PC-9 (cell line): ENCODE data around the gene BET1L. TPM values are rescaled to one million over a fixed set of nuclear protein-coding genes. Genes with fewer than 3 reads are reported as not detected.

Experiments
- BruUV-seq: library from RNA; stranded (reverse); fragments of 400-500 nt; replicated peaks from 2 replicates; lab custom pipeline; 2021; lab: Mats Ljungman, UMichigan
- CTCF ChIA-PET: fragments of 300-600 bp; sonication (Branson Sonifier 250); formaldehyde crosslinking; loops from one replicate; lab custom pipeline; 2022; ENCODE audit warnings: antibody characterized with exemption; lab: Charles Lee
- POLR2A ChIA-PET: fragments of 300-600 bp; sonication (Branson Sonifier 250); formaldehyde crosslinking; loops from one replicate; lab custom pipeline; 2022; ENCODE audit warnings: antibody characterized with exemption; ENCODE audit not compliant: unreplicated experiment; lab: Charles Lee
- DNase-seq, 2 experiments: peaks; one replicate each; pipeline versions ENCODE4 v3.0.0 to v3.0.0-alpha.2; 2015 to 2022; ENCODE audit warnings: mixed read lengths in 1 of 2
- H2AFZ ChIP-seq: fragments of 200-600 bp; sonication (generic); 2 replicates; pipeline ENCODE4 v1.8.1; 2017; ENCODE audit warnings: antibody characterized with exemption
- H3F3A ChIP-seq: fragments of 200-600 bp; sonication (generic); 2 replicates; pipeline ENCODE4 v1.8.1; 2017; ENCODE audit warnings: antibody characterized with exemption, mild to moderate bottlenecking, low read depth; ENCODE audit not compliant: insufficient read depth
- H3K27ac ChIP-seq: fragments of 200-600 bp; sonication (generic); 2 replicates; pipeline ENCODE4 v1.6.1; 2016; ENCODE audit warnings: mixed run types
- H3K27me3 ChIP-seq: fragments of 200-600 bp; sonication (generic); 2 replicates; pipeline ENCODE4 v1.6.1; 2016; ENCODE audit warnings: low read depth, mixed run types; ENCODE audit not compliant: insufficient read depth
- H3K36me3 ChIP-seq: fragments of 200-600 bp; sonication (generic); 2 replicates; pipeline ENCODE4 v1.6.1; 2016; ENCODE audit warnings: low read depth, mixed run types
- H3K4me1 ChIP-seq: fragments of 200-600 bp; sonication (generic); replicated peaks from 2 replicates; pipeline ENCODE4 v1.6.1; 2016; ENCODE audit warnings: mixed run types; ENCODE audit not compliant: insufficient read depth
- H3K4me2 ChIP-seq: fragments of 200-600 bp; sonication (generic); 2 replicates; pipeline ENCODE4 v1.6.1; 2017; ENCODE audit warnings: mixed run types
- H3K4me3 ChIP-seq: fragments of 200-600 bp; sonication (generic); 2 replicates; pipeline ENCODE4 v1.6.1; 2016; ENCODE audit warnings: mixed run types
- H3K79me2 ChIP-seq: fragments of 200-600 bp; sonication (generic); 2 replicates; pipeline ENCODE4 v1.6.1; 2017; ENCODE audit warnings: low read depth, mixed run types
- H3K9me2 ChIP-seq: fragments of 200-600 bp; sonication (generic); 2 replicates; pipeline ENCODE4 v1.8.1; 2017; ENCODE audit warnings: mild to moderate bottlenecking; ENCODE audit not compliant: insufficient read depth
- H3K9me3 ChIP-seq: fragments of 200-600 bp; sonication (generic); 2 replicates; pipeline ENCODE4 v1.8.1; 2016; ENCODE audit warnings: low read depth; ENCODE audit not compliant: insufficient read depth
- H4K20me1 ChIP-seq: fragments of 200-600 bp; sonication (generic); 2 replicates; pipeline ENCODE4 v1.8.1; 2017; ENCODE audit not compliant: insufficient read depth
- EZH2 ChIP-seq: fragments of 200-600 bp; sonication (generic); IDR thresholded peaks from 2 replicates; pipeline ENCODE4 v1.8.0; 2017; ENCODE audit warnings: antibody characterized with exemption, low read depth
- intact Hi-C: fragments of 100-400 bp; cut with micrococcal nuclease; formaldehyde crosslinking; loops from one replicate; pipeline ENCODE4 v1.10.0; 2022; ENCODE audit not compliant: unreplicated experiment
- total RNA-seq: library from RNA; stranded (reverse); gene quantifications from 2 replicates; pipeline ENCODE4 v1.2.3, GENCODE V29; 2021
- TF ChIP-seq, protein P1 (sequence below): fragments of 200-600 bp; sonication (generic); conservative IDR thresholded peaks from 2 replicates; pipeline ENCODE4 v1.6.1; 2017; ENCODE audit warnings: mixed run types, antibody characterized with exemption, mild to moderate bottlenecking, moderate library complexity

BET1L gene
- total RNA-seq, 1 experiment from 2014 or later: 45.7 TPM

DNA sequence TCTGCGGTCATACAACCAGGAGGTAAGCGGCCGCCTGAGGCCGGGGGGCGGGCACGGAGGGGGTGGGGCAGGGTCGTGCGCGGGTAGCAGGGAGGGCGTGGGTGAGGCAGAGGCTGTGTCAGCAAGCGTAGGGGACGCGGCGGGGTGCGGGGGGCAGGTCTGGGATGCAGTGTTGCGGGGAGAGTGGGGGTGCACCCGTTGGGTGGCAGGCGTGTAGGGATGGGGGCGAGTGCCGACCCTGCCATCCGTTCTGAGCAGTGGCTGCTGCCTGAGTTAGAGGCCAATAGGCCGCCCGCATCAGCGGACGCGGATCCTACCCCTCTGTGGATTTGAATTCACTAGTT lies 1.7 kb upstream of the BET1L start:
- CTCF ChIA-PET: no interaction called here
- DNase-seq: no peak
- H3F3A ChIP-seq: peaks cover 10% of the 10 kb centered on the region
- H3K27ac ChIP-seq: no peak overlapping the region
- POLR2A ChIA-PET: interaction anchor here (0.6 kb wide), 2 partner anchors 240 to 611 kb away, joined by 3 to 6 read pairs; no protein-coding TSS in a partner anchor
- BruUV-seq: no TSS peak
- peaks cover 51% of the 10 kb centered on the region for H3K79me2 ChIP-seq
- H3K4me1 ChIP-seq: peaks cover 11% of the 10 kb centered on the region
- no peaks in the 10 kb centered on the region for H3K9me3 ChIP-seq
- H3K4me3 ChIP-seq: peak overlapping the region; percentile 67
- intact Hi-C loops: loop anchor here (5.0 kb wide), 1 partner anchor 253 kb away; no protein-coding TSS in a partner anchor
- H4K20me1 ChIP-seq: peaks cover 11% of the 10 kb centered on the region; the same call in 1 of the 2 replicates
- H3K4me2 ChIP-seq: peak overlapping the region; percentile 80
- no peak for TF ChIP-seq EZH2
- TF ChIP-seq, protein P1, sequence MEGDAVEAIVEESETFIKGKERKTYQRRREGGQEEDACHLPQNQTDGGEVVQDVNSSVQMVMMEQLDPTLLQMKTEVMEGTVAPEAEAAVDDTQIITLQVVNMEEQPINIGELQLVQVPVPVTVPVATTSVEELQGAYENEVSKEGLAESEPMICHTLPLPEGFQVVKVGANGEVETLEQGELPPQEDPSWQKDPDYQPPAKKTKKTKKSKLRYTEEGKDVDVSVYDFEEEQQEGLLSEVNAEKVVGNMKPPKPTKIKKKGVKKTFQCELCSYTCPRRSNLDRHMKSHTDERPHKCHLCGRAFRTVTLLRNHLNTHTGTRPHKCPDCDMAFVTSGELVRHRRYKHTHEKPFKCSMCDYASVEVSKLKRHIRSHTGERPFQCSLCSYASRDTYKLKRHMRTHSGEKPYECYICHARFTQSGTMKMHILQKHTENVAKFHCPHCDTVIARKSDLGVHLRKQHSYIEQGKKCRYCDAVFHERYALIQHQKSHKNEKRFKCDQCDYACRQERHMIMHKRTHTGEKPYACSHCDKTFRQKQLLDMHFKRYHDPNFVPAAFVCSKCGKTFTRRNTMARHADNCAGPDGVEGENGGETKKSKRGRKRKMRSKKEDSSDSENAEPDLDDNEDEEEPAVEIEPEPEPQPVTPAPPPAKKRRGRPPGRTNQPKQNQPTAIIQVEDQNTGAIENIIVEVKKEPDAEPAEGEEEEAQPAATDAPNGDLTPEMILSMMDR: no peak
- H3K36me3 ChIP-seq: no peaks in the 10 kb centered on the region
- no peak overlapping the region; the same call in 1 of the 2 replicates for H2AFZ ChIP-seq
- no peaks in the 10 kb centered on the region for H3K27me3 ChIP-seq
- H3K9me2 ChIP-seq: no peaks in the 10 kb centered on the region

- peak overlapping the region; percentile 80 for H2AFZ ChIP-seq
- no peaks in the 10 kb centered on the region for H3K27me3 ChIP-seq
- H4K20me1 ChIP-seq: peaks cover 11% of the 10 kb centered on the region; the same call in 1 of the 2 replicates
- no peaks in the 10 kb centered on the region for H3K9me2 ChIP-seq
- TF ChIP-seq, protein P1: no peak
- no peak for TF ChIP-seq EZH2
- CTCF ChIA-PET: no interaction called here
- DNase-seq: peak; percentile 51 to 78
- peaks cover 11% of the 10 kb centered on the region for H3K4me1 ChIP-seq
- H3K4me2 ChIP-seq: peak overlapping the region; percentile 80
- H3K27ac ChIP-seq: peak overlapping the region; percentile 89
- BruUV-seq: TSS peak; percentile 42
- POLR2A ChIA-PET: interaction anchor here (0.6 to 0.7 kb wide), 3 partner anchors 20 to 611 kb away, joined by 3 to 6 read pairs (median 5); no protein-coding TSS in a partner anchor
- H3K9me3 ChIP-seq: no peaks in the 10 kb centered on the region
- H3F3A ChIP-seq: peaks cover 10% of the 10 kb centered on the region
- H3K4me3 ChIP-seq: peak overlapping the region; percentile 67
- peaks cover 51% of the 10 kb centered on the region for H3K79me2 ChIP-seq
- intact Hi-C loops: loop anchor here (5.0 kb wide), 1 partner anchor 254 kb away; no protein-coding TSS in a partner anchor
- H3K36me3 ChIP-seq: no peaks in the 10 kb centered on the region
These were observed 1.1 kb upstream of the BET1L start for GRCh38 chr11:208181-208916.

DNA sequence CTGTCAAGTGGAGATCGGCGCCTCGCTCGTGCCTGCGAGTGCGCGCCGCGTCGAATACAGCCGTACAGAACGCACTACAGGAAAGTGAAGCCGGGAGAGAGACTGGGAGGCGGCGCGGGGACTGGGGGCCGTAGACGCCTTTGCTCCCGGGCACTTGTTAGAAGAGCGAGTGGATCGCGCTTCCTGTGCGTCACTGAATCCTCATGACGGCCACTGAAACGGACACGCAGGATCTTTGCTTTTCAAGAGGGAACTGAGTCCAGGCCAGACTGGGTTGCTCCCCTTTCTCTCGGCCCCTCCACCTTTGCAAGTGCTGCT lies 623 bp upstream of the BET1L start:
- ChIA-PET POLR2A (interaction anchor here (0.6 to 0.9 kb wide), 6 partner anchors 21 to 433 kb away, joined by 4 to 9 read pairs (median 5); no protein-coding TSS in a partner anchor), CTCF (no interaction called here)
- Histone ChIP-seq H2AFZ (peak overlapping the region; percentile 80), H3K4me3 (peak overlapping the region; percentile 67), H3K79me2 (peaks cover 51% of the 10 kb centered on the region), H3K4me2 (peak overlapping the region; percentile 80), H3K9me2 (no peaks in the 10 kb centered on the region), H3K36me3 (no peaks in the 10 kb centered on the region), H3K27me3 (no peaks in the 10 kb centered on the region), H4K20me1 (peaks cover 11% of the 10 kb centered on the region; the same call in 1 of the 2 replicates), H3K4me1 (peaks cover 11% of the 10 kb centered on the region), H3K27ac (peak overlapping the region; percentile 89), H3K9me3 (no peaks in the 10 kb centered on the region), H3F3A (peaks cover 10% of the 10 kb centered on the region)
- DNase-seq: no peak
- intact Hi-C loops: loop anchor here (1.0 to 5.0 kb wide), 2 partner anchors 28 to 254 kb away; partner anchors contain the start of genes PSMD13 and SIRT3
- TSS peak; percentile 74 for BruUV-seq
- no peak for TF ChIP-seq EZH2
- TF ChIP-seq, protein P1: no peak
